ENCODE results near the gene GSX2.

DNA sequence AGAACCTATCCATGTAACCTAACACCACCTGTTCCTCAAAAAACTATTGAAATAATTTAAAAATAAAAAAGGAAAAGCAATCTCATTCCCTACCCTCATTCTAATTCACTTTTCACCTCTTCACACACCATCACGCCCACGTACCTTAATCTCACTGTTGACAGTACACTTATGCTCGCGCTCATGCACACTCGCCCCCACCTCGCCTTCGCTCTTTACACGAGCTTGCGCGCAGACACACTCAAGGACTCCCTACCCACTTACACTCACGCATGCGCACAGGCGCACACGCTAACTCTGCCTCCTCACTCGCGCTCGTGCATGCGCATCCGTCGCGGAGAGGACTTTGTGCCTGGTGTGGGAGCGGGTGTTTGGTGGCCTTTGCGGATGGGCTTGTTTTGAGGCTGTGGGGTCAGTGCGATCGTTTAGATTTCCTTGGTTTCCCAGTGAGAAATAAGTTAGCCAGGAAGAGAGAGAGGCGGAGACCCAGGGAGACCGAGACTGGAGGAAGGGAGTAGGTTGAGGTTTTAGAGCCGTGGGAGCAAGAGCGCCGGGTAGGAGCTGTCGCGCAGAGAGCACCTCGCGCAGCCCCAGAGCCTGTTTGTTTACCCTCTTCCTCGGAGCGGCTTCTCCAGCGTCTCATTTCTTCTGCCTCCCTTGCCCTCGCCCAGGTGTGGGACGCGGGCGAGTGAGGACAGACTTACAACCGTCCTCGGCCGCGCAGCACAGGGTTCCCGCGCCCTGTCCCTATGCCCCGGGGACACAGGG lies 8.1 kb upstream of the GSX2 start:
- TF ChIP-seq, protein P1, sequence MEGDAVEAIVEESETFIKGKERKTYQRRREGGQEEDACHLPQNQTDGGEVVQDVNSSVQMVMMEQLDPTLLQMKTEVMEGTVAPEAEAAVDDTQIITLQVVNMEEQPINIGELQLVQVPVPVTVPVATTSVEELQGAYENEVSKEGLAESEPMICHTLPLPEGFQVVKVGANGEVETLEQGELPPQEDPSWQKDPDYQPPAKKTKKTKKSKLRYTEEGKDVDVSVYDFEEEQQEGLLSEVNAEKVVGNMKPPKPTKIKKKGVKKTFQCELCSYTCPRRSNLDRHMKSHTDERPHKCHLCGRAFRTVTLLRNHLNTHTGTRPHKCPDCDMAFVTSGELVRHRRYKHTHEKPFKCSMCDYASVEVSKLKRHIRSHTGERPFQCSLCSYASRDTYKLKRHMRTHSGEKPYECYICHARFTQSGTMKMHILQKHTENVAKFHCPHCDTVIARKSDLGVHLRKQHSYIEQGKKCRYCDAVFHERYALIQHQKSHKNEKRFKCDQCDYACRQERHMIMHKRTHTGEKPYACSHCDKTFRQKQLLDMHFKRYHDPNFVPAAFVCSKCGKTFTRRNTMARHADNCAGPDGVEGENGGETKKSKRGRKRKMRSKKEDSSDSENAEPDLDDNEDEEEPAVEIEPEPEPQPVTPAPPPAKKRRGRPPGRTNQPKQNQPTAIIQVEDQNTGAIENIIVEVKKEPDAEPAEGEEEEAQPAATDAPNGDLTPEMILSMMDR (IDR thresholded peaks at IDR 0.05): no peak
- no peak for TF ChIP-seq POLR2A (IDR thresholded peaks at IDR 0.05)
